ENCODE data around the gene FAM47B. TPM values are rescaled to one million over a fixed set of nuclear protein-coding genes. Genes with fewer than 3 reads are reported as not detected.

Gene FAM47B
- total RNA-seq, 1 donor from 2014 or later, result not detected

- no peak for DNase-seq
- no peaks in the 10 kb centered on the region for H3K27me3 Mint-ChIP-seq (ENCODE audit: unreplicated experiment)
- no peak overlapping the region for H3K4me3 Mint-ChIP-seq (ENCODE audit: unreplicated experiment)
- no peaks in the 10 kb centered on the region for H3K36me3 Mint-ChIP-seq (ENCODE audit: unreplicated experiment)
- H3K4me1 Mint-ChIP-seq (ENCODE audit: low read depth, unreplicated experiment), result no peaks in the 10 kb centered on the region
- H3K9me3 Mint-ChIP-seq (ENCODE audit: unreplicated experiment), result no peaks in the 10 kb centered on the region
- H3K27ac Mint-ChIP-seq (ENCODE audit: unreplicated experiment), result no peak overlapping the region
- TF ChIP-seq, protein P1, sequence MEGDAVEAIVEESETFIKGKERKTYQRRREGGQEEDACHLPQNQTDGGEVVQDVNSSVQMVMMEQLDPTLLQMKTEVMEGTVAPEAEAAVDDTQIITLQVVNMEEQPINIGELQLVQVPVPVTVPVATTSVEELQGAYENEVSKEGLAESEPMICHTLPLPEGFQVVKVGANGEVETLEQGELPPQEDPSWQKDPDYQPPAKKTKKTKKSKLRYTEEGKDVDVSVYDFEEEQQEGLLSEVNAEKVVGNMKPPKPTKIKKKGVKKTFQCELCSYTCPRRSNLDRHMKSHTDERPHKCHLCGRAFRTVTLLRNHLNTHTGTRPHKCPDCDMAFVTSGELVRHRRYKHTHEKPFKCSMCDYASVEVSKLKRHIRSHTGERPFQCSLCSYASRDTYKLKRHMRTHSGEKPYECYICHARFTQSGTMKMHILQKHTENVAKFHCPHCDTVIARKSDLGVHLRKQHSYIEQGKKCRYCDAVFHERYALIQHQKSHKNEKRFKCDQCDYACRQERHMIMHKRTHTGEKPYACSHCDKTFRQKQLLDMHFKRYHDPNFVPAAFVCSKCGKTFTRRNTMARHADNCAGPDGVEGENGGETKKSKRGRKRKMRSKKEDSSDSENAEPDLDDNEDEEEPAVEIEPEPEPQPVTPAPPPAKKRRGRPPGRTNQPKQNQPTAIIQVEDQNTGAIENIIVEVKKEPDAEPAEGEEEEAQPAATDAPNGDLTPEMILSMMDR (IDR thresholded peaks at IDR 0.05; ENCODE audit: partially characterized antibody, unreplicated experiment), result no peak
Observed at GRCh38 chrX:34909151-34909550, 33.4 kb upstream of the FAM47B start.

- no peak overlapping the region for H3K4me3 Mint-ChIP-seq (ENCODE audit: unreplicated experiment)
- H3K27ac Mint-ChIP-seq (ENCODE audit: unreplicated experiment), result no peak overlapping the region
- no peaks in the 10 kb centered on the region for H3K9me3 Mint-ChIP-seq (ENCODE audit: unreplicated experiment)
- TF ChIP-seq, protein P1 (IDR thresholded peaks at IDR 0.05; ENCODE audit: partially characterized antibody, unreplicated experiment), result no peak
- no peaks in the 10 kb centered on the region for H3K27me3 Mint-ChIP-seq (ENCODE audit: unreplicated experiment)
- no peaks in the 10 kb centered on the region for H3K4me1 Mint-ChIP-seq (ENCODE audit: low read depth, unreplicated experiment)
- no peaks in the 10 kb centered on the region for H3K36me3 Mint-ChIP-seq (ENCODE audit: unreplicated experiment)
- no peak for DNase-seq
Observed at GRCh38 chrX:34915463-34916225, 27.0 kb upstream of the FAM47B start.

DNA sequence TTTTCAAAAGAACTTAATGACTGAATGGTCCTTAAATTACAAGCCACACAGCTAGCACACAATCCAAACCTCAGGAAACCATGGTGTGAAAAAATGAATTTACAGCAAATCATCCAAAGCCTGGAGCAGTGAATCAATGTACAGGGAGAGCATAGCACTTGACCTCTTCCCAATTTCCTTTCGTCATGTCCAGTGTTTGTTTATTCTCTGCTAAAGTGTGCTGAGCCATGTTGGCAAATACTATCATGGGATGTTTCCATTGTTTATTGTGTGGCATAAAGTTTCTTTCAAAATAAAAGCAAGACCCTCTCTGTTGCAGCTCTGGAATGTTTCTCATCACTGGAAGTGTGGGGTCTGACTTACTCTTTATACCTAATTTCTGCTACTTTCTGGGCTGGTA, 25.4 kb upstream of the FAM47B start:
- TF ChIP-seq, protein P1 (IDR thresholded peaks at IDR 0.05; ENCODE audit: partially characterized antibody, unreplicated experiment), result no peak
- H3K4me3 Mint-ChIP-seq (ENCODE audit: unreplicated experiment), result no peak overlapping the region
- DNase-seq, result no peak
- no peaks in the 10 kb centered on the region for H3K36me3 Mint-ChIP-seq (ENCODE audit: unreplicated experiment)
- H3K4me1 Mint-ChIP-seq (ENCODE audit: low read depth, unreplicated experiment), result no peaks in the 10 kb centered on the region
- H3K27ac Mint-ChIP-seq (ENCODE audit: unreplicated experiment), result no peak overlapping the region
- H3K9me3 Mint-ChIP-seq (ENCODE audit: unreplicated experiment), result no peaks in the 10 kb centered on the region
- H3K27me3 Mint-ChIP-seq (ENCODE audit: unreplicated experiment), result no peaks in the 10 kb centered on the region

GRCh38 chrX:34918091-34918736, 24.4 kb upstream of the FAM47B start:
- TF ChIP-seq, protein P1 (IDR thresholded peaks at IDR 0.05; ENCODE audit: partially characterized antibody, unreplicated experiment), result no peak
- DNase-seq, result no peak
- Mint-ChIP-seq H3K9me3 (ENCODE audit: unreplicated experiment) (no peaks in the 10 kb centered on the region), H3K4me3 (ENCODE audit: unreplicated experiment) (no peak overlapping the region), H3K27me3 (ENCODE audit: unreplicated experiment) (no peaks in the 10 kb centered on the region), H3K27ac (ENCODE audit: unreplicated experiment) (no peak overlapping the region), H3K36me3 (ENCODE audit: unreplicated experiment) (no peaks in the 10 kb centered on the region), H3K4me1 (ENCODE audit: low read depth, unreplicated experiment) (no peaks in the 10 kb centered on the region)

DNA sequence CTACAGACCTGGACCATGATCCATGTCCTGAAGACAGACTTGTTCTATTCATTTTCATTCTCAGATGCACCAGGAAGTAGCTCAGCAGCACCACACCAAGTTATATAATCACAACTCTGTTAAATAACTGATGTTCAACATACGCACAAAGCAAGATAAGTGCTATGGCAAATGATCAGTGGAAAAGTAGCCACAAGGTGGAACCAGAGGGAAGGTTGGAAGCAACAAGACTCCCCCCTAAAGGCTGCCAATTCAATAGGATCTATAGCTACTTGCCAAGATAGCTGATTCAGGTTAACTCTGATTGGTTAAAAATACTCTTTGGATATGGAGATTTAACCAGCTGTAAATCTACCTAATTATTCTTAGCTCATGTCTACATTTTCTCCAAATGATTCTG, 23.7 kb upstream of the FAM47B start:
- Mint-ChIP-seq H3K4me1 (ENCODE audit: low read depth, unreplicated experiment) (no peaks in the 10 kb centered on the region), H3K4me3 (ENCODE audit: unreplicated experiment) (no peak overlapping the region), H3K27me3 (ENCODE audit: unreplicated experiment) (no peaks in the 10 kb centered on the region), H3K36me3 (ENCODE audit: unreplicated experiment) (no peaks in the 10 kb centered on the region), H3K27ac (ENCODE audit: unreplicated experiment) (no peak overlapping the region), H3K9me3 (ENCODE audit: unreplicated experiment) (no peaks in the 10 kb centered on the region)
- TF ChIP-seq, protein P1 (IDR thresholded peaks at IDR 0.05; ENCODE audit: partially characterized antibody, unreplicated experiment), result peak; percentile 5
- no peak for DNase-seq

Data from glutamatergic neuron (in vitro differentiated cells).